Measurements from ENCODE around the gene CHTF8.

The CHTF8 gene

GRCh38 chr16:69169051-69169450 lies 36.7 kb upstream of the CHTF8 start:
- TF ChIP-seq ZFX (IDR thresholded peaks at IDR 0.05) = no peak
- TF ChIP-seq, protein P1, sequence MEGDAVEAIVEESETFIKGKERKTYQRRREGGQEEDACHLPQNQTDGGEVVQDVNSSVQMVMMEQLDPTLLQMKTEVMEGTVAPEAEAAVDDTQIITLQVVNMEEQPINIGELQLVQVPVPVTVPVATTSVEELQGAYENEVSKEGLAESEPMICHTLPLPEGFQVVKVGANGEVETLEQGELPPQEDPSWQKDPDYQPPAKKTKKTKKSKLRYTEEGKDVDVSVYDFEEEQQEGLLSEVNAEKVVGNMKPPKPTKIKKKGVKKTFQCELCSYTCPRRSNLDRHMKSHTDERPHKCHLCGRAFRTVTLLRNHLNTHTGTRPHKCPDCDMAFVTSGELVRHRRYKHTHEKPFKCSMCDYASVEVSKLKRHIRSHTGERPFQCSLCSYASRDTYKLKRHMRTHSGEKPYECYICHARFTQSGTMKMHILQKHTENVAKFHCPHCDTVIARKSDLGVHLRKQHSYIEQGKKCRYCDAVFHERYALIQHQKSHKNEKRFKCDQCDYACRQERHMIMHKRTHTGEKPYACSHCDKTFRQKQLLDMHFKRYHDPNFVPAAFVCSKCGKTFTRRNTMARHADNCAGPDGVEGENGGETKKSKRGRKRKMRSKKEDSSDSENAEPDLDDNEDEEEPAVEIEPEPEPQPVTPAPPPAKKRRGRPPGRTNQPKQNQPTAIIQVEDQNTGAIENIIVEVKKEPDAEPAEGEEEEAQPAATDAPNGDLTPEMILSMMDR (conservative IDR thresholded peaks at IDR 0.05) = no peak
- H3K27ac ChIP-seq = no peak overlapping the region

DNA sequence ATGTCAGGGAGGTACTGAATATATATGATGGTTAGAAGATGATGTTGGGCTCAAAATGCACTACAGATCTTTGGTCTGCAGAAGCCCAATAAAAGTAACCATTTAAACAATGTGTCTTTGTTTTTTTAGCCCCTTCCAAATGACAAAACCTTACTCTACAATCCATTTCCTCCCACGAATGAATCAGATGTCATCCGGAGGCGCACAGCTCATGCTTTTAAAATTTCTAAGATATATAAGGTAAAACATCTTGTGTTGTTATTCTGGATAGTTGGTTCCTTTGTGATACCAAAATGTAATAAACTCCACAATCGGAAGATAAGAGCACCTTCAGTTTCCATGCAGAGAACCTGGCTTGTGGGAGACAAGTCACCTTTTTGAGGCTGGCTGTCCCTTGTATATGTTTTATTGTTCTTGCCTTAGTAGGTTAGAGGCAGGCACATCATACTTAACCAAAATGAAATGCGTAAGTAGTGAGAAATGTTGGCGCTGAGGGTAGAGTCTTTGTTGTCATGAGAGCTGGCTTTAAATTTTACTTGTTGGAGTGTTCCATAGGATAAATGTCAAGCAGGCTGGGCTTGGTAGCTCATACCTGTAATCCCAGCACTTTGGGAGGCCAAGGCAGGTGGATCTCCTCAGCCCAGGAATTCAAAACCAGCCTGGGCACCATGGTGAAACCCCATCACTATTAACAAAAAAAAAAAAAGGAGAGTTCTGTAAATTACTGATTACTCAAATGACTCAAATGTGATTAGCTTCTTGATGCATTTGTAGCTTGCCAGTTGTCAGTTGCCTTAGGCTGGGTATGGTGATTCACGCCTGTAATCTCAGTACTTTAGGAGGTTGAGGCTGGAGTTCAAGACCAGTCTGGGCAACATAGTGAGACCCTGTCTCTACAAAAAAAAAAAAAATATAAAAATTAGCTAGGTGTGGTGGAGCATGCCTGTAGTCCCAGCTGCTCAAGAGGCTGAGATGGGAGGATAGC lies 34.9 kb upstream of the CHTF8 start:
- TF ChIP-seq, protein P1 (conservative IDR thresholded peaks at IDR 0.05) = no peak
- TF ChIP-seq ZFX (IDR thresholded peaks at IDR 0.05) = no peak
- no peak overlapping the region for H3K27ac ChIP-seq

GRCh38 chr16:69166221-69166833 lies 33.9 kb upstream of the CHTF8 start:
- no peak overlapping the region for H3K27ac ChIP-seq
- TF ChIP-seq, protein P1 (conservative IDR thresholded peaks at IDR 0.05) = no peak
- no peak for TF ChIP-seq ZFX (IDR thresholded peaks at IDR 0.05)

GRCh38 chr16:69165584-69165983 lies 33.2 kb upstream of the CHTF8 start:
- no peak for TF ChIP-seq ZFX (IDR thresholded peaks at IDR 0.05)
- TF ChIP-seq, protein P1 (conservative IDR thresholded peaks at IDR 0.05) = no peak
- no peak overlapping the region for H3K27ac ChIP-seq

DNA sequence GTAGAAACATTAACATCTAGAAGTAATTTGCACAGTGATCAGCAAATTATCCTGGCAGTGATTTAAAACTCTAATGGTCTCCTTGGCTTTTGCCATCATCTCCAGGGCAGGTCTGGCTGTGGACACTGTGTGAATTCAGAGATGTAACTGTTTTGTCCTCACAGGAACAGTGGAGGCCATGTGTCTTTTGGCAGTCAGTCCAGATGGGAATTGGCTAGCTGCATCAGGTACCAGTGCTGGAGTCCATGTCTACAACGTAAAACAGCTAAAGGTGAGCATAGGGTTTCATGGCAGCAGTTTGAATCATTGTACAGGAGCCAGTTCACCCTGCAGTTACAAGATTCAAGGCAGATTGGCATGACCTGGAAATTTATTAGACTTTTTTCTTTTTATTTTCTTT lies 27.8 kb upstream of the CHTF8 start:
- no peak overlapping the region for H3K27ac ChIP-seq
- TF ChIP-seq, protein P1 (conservative IDR thresholded peaks at IDR 0.05) = no peak
- TF ChIP-seq ZFX (IDR thresholded peaks at IDR 0.05) = no peak

DNA sequence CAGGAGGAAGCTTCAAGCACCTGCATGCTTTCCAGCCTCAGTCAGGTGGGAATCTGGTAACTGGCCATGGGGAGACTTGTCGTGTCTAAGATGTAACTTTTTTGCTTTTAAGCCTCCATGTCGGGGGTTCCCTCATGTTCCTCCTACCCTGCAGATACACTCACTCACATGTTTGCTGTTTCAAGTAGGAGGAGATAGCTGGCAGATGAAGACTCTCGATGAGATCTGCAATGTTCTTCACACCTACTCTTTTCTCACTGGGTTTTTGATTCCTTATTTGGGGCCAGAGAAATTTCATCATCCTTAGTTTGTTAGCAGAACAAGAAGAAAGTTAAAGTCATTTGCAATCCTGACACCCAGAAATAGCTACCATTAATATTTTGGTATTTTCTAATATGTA lies 24.8 kb upstream of the CHTF8 start:
- no peak overlapping the region for H3K27ac ChIP-seq
- TF ChIP-seq, protein P1 (conservative IDR thresholded peaks at IDR 0.05) = no peak
- TF ChIP-seq ZFX (IDR thresholded peaks at IDR 0.05) = no peak

All from C4-2B (cell line).